WTC11 (cell line): ENCODE results near the gene LIG3. TPM values are rescaled to one million over a fixed set of nuclear protein-coding genes. Genes with fewer than 3 reads are reported as not detected.

Experiments
- ATAC-seq: fragments of 200-7000 bp; cut with Tn5 transposase; 2 replicates; pipeline ENCODE4 v1.10.0; 2021; ENCODE audit warnings: mild to moderate bottlenecking, moderate library complexity
- CTCF ChIA-PET: fragments of 300-600 bp; sonication (Branson Sonifier 250); formaldehyde crosslinking; loops from one replicate; lab custom pipeline; 2021; ENCODE audit warnings: antibody characterized with exemption; lab: Charles Lee
- POLR2A ChIA-PET: fragments of 350-600 bp; sonication (Branson Sonifier 250); formaldehyde crosslinking; loops from one replicate; lab custom pipeline; 2021; ENCODE audit warnings: antibody characterized with exemption; lab: Charles Lee
- DNase-seq: peaks from one replicate; pipeline ENCODE4 v3.0.0; 2021; ENCODE audit warnings: low spot score
- H3K27ac Mint-ChIP-seq: 2 replicates; pipeline ENCODE4 v1.8.0; 2021; ENCODE audit warnings: mixed read lengths
- H3K27me3 Mint-ChIP-seq: 2 replicates; pipeline ENCODE4 v1.8.0; 2021; ENCODE audit warnings: low read depth, mild to moderate bottlenecking, moderate library complexity, mixed read lengths
- H3K36me3 Mint-ChIP-seq: 2 replicates; pipeline ENCODE4 v1.8.0; 2021; ENCODE audit warnings: mixed read lengths
- H3K4me1 Mint-ChIP-seq: 2 replicates; pipeline ENCODE4 v1.8.0; 2022; ENCODE audit warnings: mixed read lengths
- H3K4me3 Mint-ChIP-seq: 2 replicates; pipeline ENCODE4 v1.8.0; 2021; ENCODE audit warnings: mild to moderate bottlenecking, moderate library complexity, mixed read lengths
- H3K9me3 Mint-ChIP-seq: 2 replicates; pipeline ENCODE4 v1.8.0; 2021; ENCODE audit warnings: mixed read lengths
- ATF6 ChIP-seq: sonication (generic); formaldehyde crosslinking; IDR thresholded peaks from 2 replicates; pipeline ENCODE4 v1.8.1; 2023; ENCODE audit warnings: mild to moderate bottlenecking, missing genetic modification reagents
- CTCF ChIP-seq: fragments of 200-600 bp; IDR thresholded peaks from 2 replicates; pipeline ENCODE4 v1.8.0; 2022; ENCODE audit warnings: antibody characterized with exemption
- FOXJ3 ChIP-seq: sonication (generic); formaldehyde crosslinking; IDR thresholded peaks from 2 replicates; pipeline ENCODE4 v1.9.0; 2021; ENCODE audit warnings: missing genetic modification reagents, mild to moderate bottlenecking, borderline replicate concordance
- FOXP4 ChIP-seq: sonication (generic); formaldehyde crosslinking; IDR thresholded peaks from 2 replicates; pipeline ENCODE4 v1.8.0; 2022; ENCODE audit warnings: mild to moderate bottlenecking, missing genetic modification reagents
- HMGA2 ChIP-seq: fragments of 250-450 bp; sonication (Bioruptor Pico); IDR thresholded peaks from 2 replicates; pipeline ENCODE4 v1.4.0; 2021; ENCODE audit warnings: mild to moderate bottlenecking, moderate library complexity
- IRF1 ChIP-seq: sonication (generic); formaldehyde crosslinking; IDR thresholded peaks from 2 replicates; pipeline ENCODE4 v1.8.0; 2023; ENCODE audit warnings: missing genetic modification reagents
- MAX ChIP-seq: sonication (generic); formaldehyde crosslinking; IDR thresholded peaks from 2 replicates; pipeline ENCODE4 v1.8.0; 2022; ENCODE audit warnings: mild to moderate bottlenecking, missing genetic modification reagents
- NR1H2 ChIP-seq: sonication (generic); formaldehyde crosslinking; IDR thresholded peaks from 2 replicates; pipeline ENCODE4 v1.9.0; 2021; ENCODE audit warnings: mild to moderate bottlenecking, moderate library complexity, missing genetic modification reagents
- NR2C2 ChIP-seq: sonication (generic); formaldehyde crosslinking; IDR thresholded peaks from 2 replicates; pipeline ENCODE4 v1.8.0; 2022; ENCODE audit warnings: mild to moderate bottlenecking, missing genetic modification reagents
- SMAD4 ChIP-seq: sonication (generic); formaldehyde crosslinking; IDR thresholded peaks from 2 replicates; pipeline ENCODE4 v1.8.0; 2022; ENCODE audit warnings: mild to moderate bottlenecking, missing genetic modification reagents
- SP1 ChIP-seq: sonication (generic); formaldehyde crosslinking; conservative IDR thresholded peaks from 2 replicates; pipeline ENCODE4 v1.8.1; 2022; ENCODE audit warnings: missing genetic modification reagents
- ZBTB21 ChIP-seq: sonication (generic); formaldehyde crosslinking; IDR thresholded peaks from 2 replicates; pipeline ENCODE4 v1.8.1; 2023; ENCODE audit warnings: mild to moderate bottlenecking, missing genetic modification reagents, borderline replicate concordance
- ZBTB43 ChIP-seq: sonication (generic); formaldehyde crosslinking; IDR thresholded peaks from 2 replicates; pipeline ENCODE4 v1.8.1; 2023; ENCODE audit warnings: mild to moderate bottlenecking, missing genetic modification reagents
- ZMAT4 ChIP-seq: fragments of 250-450 bp; sonication (Bioruptor Pico); IDR thresholded peaks from 2 replicates; pipeline ENCODE4 v1.9.0; 2021; ENCODE audit warnings: mild to moderate bottlenecking
- ZNF232 ChIP-seq: sonication (generic); formaldehyde crosslinking; IDR thresholded peaks from 2 replicates; pipeline ENCODE4 v1.8.0; 2022; ENCODE audit warnings: mild to moderate bottlenecking, missing genetic modification reagents
- ZNF396 ChIP-seq: fragments of 250-450 bp; sonication (Bioruptor Pico); IDR thresholded peaks from 2 replicates; pipeline ENCODE4 v1.8.0; 2021; ENCODE audit warnings: mild to moderate bottlenecking, moderate library complexity, borderline replicate concordance
- ZNF416 ChIP-seq: fragments of 250-450 bp; sonication (Bioruptor Pico); IDR thresholded peaks from 2 replicates; pipeline ENCODE4 v1.9.0; 2021; ENCODE audit warnings: mild to moderate bottlenecking, inconsistent platforms
- ZNF423 ChIP-seq: fragments of 250-450 bp; sonication (Bioruptor Pico); IDR thresholded peaks from 2 replicates; pipeline ENCODE4 v2.1.2; 2022; ENCODE audit warnings: mild to moderate bottlenecking, moderate library complexity
- total RNA-seq: library from RNA; stranded (reverse); gene quantifications from 3 replicates; pipeline ENCODE4 v1.2.3, GENCODE V29; 2021

The LIG3 gene
- total RNA-seq, 1 experiment from 2014 or later: 92.3 TPM

- no peaks in the 10 kb centered on the region for H3K4me1 Mint-ChIP-seq
- no peak for ATAC-seq
- TF ChIP-seq HMGA2 (CRISPR knock-in tag): no peak
- TF ChIP-seq ZBTB43 (CRISPR knock-in tag): no peak
- TF ChIP-seq ZNF423 (CRISPR knock-in tag): no peak
- TF ChIP-seq ZNF232: no peak
- TF ChIP-seq IRF1 (CRISPR knock-in tag): no peak
- TF ChIP-seq ZBTB21 (CRISPR knock-in tag): no peak
- no peak for TF ChIP-seq ATF6 (CRISPR knock-in tag)
- TF ChIP-seq SMAD4 (CRISPR knock-in tag): no peak
- no peak for TF ChIP-seq ZMAT4
- no peak for TF ChIP-seq MAX (CRISPR knock-in tag)
- TF ChIP-seq, all 79 proteins: peak for 0
- Mint-ChIP-seq H3K27me3 (no peaks in the 10 kb centered on the region), H3K36me3 (peaks cover 10% of the 10 kb centered on the region; the same call in 1 of the 2 replicates), H3K9me3 (no peaks in the 10 kb centered on the region), H3K4me3 (no peak overlapping the region), H3K27ac (no peak overlapping the region)
- ChIA-PET CTCF (interaction anchor here (1.0 to 1.1 kb wide), 2 partner anchors 70 kb away, joined by 3 to 6 read pairs; no protein-coding TSS in a partner anchor), POLR2A (no interaction called here)
- DNase-seq: no peak
Measured at GRCh38 chr17:35019386-35020179, 39.3 kb downstream of the LIG3 start.

GRCh38 chr17:35021520-35022380 is 41.4 kb downstream of the LIG3 start:
- no peaks in the 10 kb centered on the region for H3K4me1 Mint-ChIP-seq
- no peak overlapping the region for H3K27ac Mint-ChIP-seq
- ChIA-PET CTCF (interaction anchor here (1.6 to 2.8 kb wide), 2 partner anchors 68 to 97 kb away, joined by 5 to 10 read pairs; no protein-coding TSS in a partner anchor), POLR2A (interaction anchor here (0.6 kb wide), 1 partner anchor 779 kb away, joined by 3 read pairs; no protein-coding TSS in a partner anchor)
- no peak for ATAC-seq
- DNase-seq: no peak
- no peaks in the 10 kb centered on the region for H3K36me3 Mint-ChIP-seq
- TF ChIP-seq ZNF416 (CRISPR knock-in tag) (no peak), CTCF (no peak), NR2C2 (CRISPR knock-in tag) (no peak), SP1 (no peak), NR1H2 (CRISPR knock-in tag) (no peak), ATF6 (CRISPR knock-in tag) (no peak), FOXP4 (no peak), ZNF396 (no peak), FOXJ3 (CRISPR knock-in tag) (no peak), ZBTB43 (CRISPR knock-in tag) (no peak)
- TF ChIP-seq, all 79 proteins: peak for 0
- H3K4me3 Mint-ChIP-seq: no peak overlapping the region
- H3K9me3 Mint-ChIP-seq: no peaks in the 10 kb centered on the region
- no peaks in the 10 kb centered on the region for H3K27me3 Mint-ChIP-seq
